Endothelial cell of umbilical vein (primary cell): ENCODE data around the gene MDM1. TPM values are rescaled to one million over a fixed set of nuclear protein-coding genes. Genes with fewer than 3 reads are reported as not detected.

ENCODE experiments used
- BruUV-seq: library from RNA; stranded (reverse); fragments of 400-500 nt; replicated peaks from 2 replicates; lab custom pipeline; 2021; lab: Mats Ljungman, UMichigan
- CTCF ChIA-PET: fragments of 300-600, 350-600 bp; sonication (Branson Sonifier 250); formaldehyde crosslinking; loops from one replicate; lab custom pipeline; 2021; ENCODE audit warnings: antibody characterized with exemption, inconsistent platforms; lab: Charles Lee
- POLR2A ChIA-PET: fragments of 300-600, 350-600 bp; sonication (Branson Sonifier 250); formaldehyde crosslinking; loops from one replicate; lab custom pipeline; 2021; ENCODE audit warnings: antibody characterized with exemption, inconsistent platforms; lab: Charles Lee
- DNase-seq: peaks from one replicate; pipeline ENCODE4 v3.0.0-alpha.2; 2011; ENCODE audit warnings: low read depth, low spot score
- FAIRE-seq: peaks from 2 replicates; lab custom pipeline; 2011; peaks lifted over from hg19 to GRCh38; lab: Jason Lieb, UNC
- H2AFZ ChIP-seq: 2 replicates; pipeline ENCODE4 v1.6.0; 2012; ENCODE audit warnings: low read depth, low read length, control low read depth, inconsistent platforms
- H3K27ac ChIP-seq: 2 replicates; pipeline ENCODE4 v1.5.1; 2011; ENCODE audit warnings: low read depth, mild to moderate bottlenecking, control low read depth, low read length, moderate library complexity; ENCODE audit not compliant: insufficient read depth
- H3K27me3 ChIP-seq, 2 experiments: 2 replicates each; pipeline versions ENCODE4 v1.6.0 to v1.6.1; 2011; ENCODE audit warnings: low read length in 2 of 2, mixed read lengths in 1 of 2; ENCODE audit not compliant: control insufficient read depth in 2 of 2, insufficient read depth in 2 of 2
- H3K36me3 ChIP-seq, 2 experiments: 2 replicates in 1 of 2; 3 replicates in 1 of 2; pipeline ENCODE4 v1.5.1; 2011; ENCODE audit warnings: low read length in 2 of 2, mild to moderate bottlenecking in 1 of 2, moderate library complexity in 1 of 2; ENCODE audit not compliant: control insufficient read depth in 2 of 2, insufficient read depth in 2 of 2; ENCODE audit errors: extremely low read depth in 1 of 2
- H3K4me1 ChIP-seq: 3 replicates; pipeline ENCODE4 v1.5.1; 2011; ENCODE audit warnings: mild to moderate bottlenecking, low read length; ENCODE audit not compliant: control insufficient read depth, insufficient read depth; ENCODE audit errors: extremely low read depth
- H3K4me2 ChIP-seq: 2 replicates; pipeline ENCODE4 v1.6.1; 2011; ENCODE audit warnings: low read length, control low read depth, mixed read lengths; ENCODE audit not compliant: insufficient read depth
- H3K4me3 ChIP-seq, 3 experiments: fragments of 200-600 bp in 1 of 3; sonication (generic), shearing (Covaris generic) in 1 of 3; replicated peaks in 1 of 3; 2 replicates each; pipeline ENCODE4 v1.5.1; 2011 to 2016; ENCODE audit warnings: control low read depth in 3 of 3, low read length in 3 of 3, mild to moderate bottlenecking in 2 of 3, inconsistent platforms in 1 of 3, low read depth in 1 of 3, moderate library complexity in 1 of 3; ENCODE audit not compliant: insufficient read depth in 1 of 3
- H3K79me2 ChIP-seq: 2 replicates; pipeline ENCODE4 v1.6.0; 2012; ENCODE audit warnings: low read length, inconsistent platforms; ENCODE audit not compliant: control insufficient read depth, insufficient read depth
- H3K9ac ChIP-seq: replicated peaks from 2 replicates; pipeline ENCODE3; 2011; ENCODE audit warnings: low read length, control low read depth; ENCODE audit not compliant: insufficient read depth; ENCODE audit errors: extremely low read depth
- H3K9me1 ChIP-seq: replicated peaks from 3 replicates; pipeline ENCODE4 v1.6.0; 2011; ENCODE audit warnings: mild to moderate bottlenecking, low read length; ENCODE audit not compliant: control insufficient read depth, insufficient read depth; ENCODE audit errors: extremely low read depth
- H3K9me3 ChIP-seq: replicated peaks from 2 replicates; pipeline ENCODE4 v1.5.1; 2012; ENCODE audit warnings: low read length, inconsistent platforms; ENCODE audit not compliant: control insufficient read depth, insufficient read depth
- H4K20me1 ChIP-seq: replicated peaks from 2 replicates; pipeline ENCODE3; 2011; ENCODE audit warnings: mild to moderate bottlenecking, low read length; ENCODE audit not compliant: control insufficient read depth, insufficient read depth; ENCODE audit errors: extremely low read depth
- CTCF ChIP-seq, 2 donors: IDR thresholded peaks; 1 replicate in 1 of 2; 2 replicates in 1 of 2; pipeline ENCODE4 v1.5.1; 2011; ENCODE audit warnings: low read length in 2 of 2, mild to moderate bottlenecking in 2 of 2, moderate library complexity in 2 of 2, control low read depth in 1 of 2, inconsistent platforms in 1 of 2, low read depth in 1 of 2; ENCODE audit not compliant: insufficient read depth in 1 of 2; ENCODE audit errors: extremely low read depth in 1 of 2
- EZH2 ChIP-seq: IDR thresholded peaks from 2 replicates; pipeline ENCODE4 v1.6.1; 2012; ENCODE audit warnings: borderline replicate concordance, low read depth, mild to moderate bottlenecking, moderate library complexity, low read length, inconsistent platforms; ENCODE audit not compliant: severe bottlenecking
- FOS ChIP-seq: IDR thresholded peaks from 2 replicates; pipeline ENCODE4 v1.6.1; 2011; ENCODE audit warnings: mild to moderate bottlenecking, low read length, moderate library complexity, borderline replicate concordance; ENCODE audit not compliant: insufficient read depth
- GATA2 ChIP-seq: IDR thresholded peaks from 2 replicates; pipeline ENCODE4 v1.7.0; 2011; ENCODE audit warnings: low read depth, mild to moderate bottlenecking, moderate library complexity, mixed read lengths, low read length; ENCODE audit not compliant: insufficient read length, insufficient read depth
- JUN ChIP-seq: IDR thresholded peaks from 2 replicates; pipeline ENCODE4 v1.6.1; 2011; ENCODE audit warnings: borderline replicate concordance, low read depth; ENCODE audit not compliant: insufficient read length, insufficient read depth
- MAX ChIP-seq: IDR thresholded peaks from 2 replicates; pipeline ENCODE4 v1.6.1; 2011; ENCODE audit not compliant: insufficient read depth, insufficient read length
- MYC ChIP-seq: IDR thresholded peaks from one replicate; pipeline ENCODE4 v1.6.1; 2011; ENCODE audit warnings: mild to moderate bottlenecking, low read depth, low read length
- POLR2A ChIP-seq: IDR thresholded peaks from 2 replicates; pipeline ENCODE4 v1.6.1; 2012; ENCODE audit warnings: low read depth, mild to moderate bottlenecking, control low read depth, low read length
- POLR2AphosphoS5 ChIP-seq: IDR thresholded peaks from 2 replicates; pipeline ENCODE4 v1.6.1; 2012; ENCODE audit warnings: low read depth, mild to moderate bottlenecking, control low read depth, low read length, moderate library complexity; ENCODE audit not compliant: insufficient read depth
- dilution Hi-C: fragments of 300-500 bp; cut with MboI; formaldehyde crosslinking; loops from one replicate; pipeline ENCODE4 v1.15.0; 2019; ENCODE audit warnings: low sequenced_read_pairs; ENCODE audit not compliant: extremely low pct_ligation_motif_present
- intact Hi-C: fragments of 100-400 bp; cut with micrococcal nuclease; formaldehyde crosslinking; loops from one replicate; pipeline ENCODE4 v1.10.0; 2022
- polyA plus RNA-seq, 4 experiments: library from polyadenylated mRNA; depleted of rRNA in 3 of 4; stranded (reverse) in 3 of 4; unstranded in 1 of 4; fragments of >200 nt; gene quantifications; 2 replicates each; pipeline versions ENCODE4 v1.2.1 to v1.2.3, GENCODE V29; 2011 to 2012; ENCODE audit warnings: missing spikeins in 1 of 4
- total RNA-seq: library from RNA; stranded (reverse); gene quantifications from 2 replicates; pipeline ENCODE4 v1.2.3, GENCODE V29; 2021

MDM1 gene
- total and polyA plus RNA-seq, 2 donors (not counting 3 experiments of a cell fraction or from before 2014, with no cell fraction given) = 4.3 to 12.5 TPM

GRCh38 chr12:68319988-68320623, 12.1 kb downstream of the MDM1 start:
- DNase-seq (no peak), FAIRE-seq (no peak)
- Histone ChIP-seq H3K4me1 (no peaks in the 10 kb centered on the region), H3K9ac (no peak overlapping the region), H3K9me1 (no peaks in the 10 kb centered on the region), H3K4me3 (no peak overlapping the region), H3K9me3 (no peaks in the 10 kb centered on the region), H4K20me1 (no peaks in the 10 kb centered on the region), H3K27ac (no peak overlapping the region), H2AFZ (no peak overlapping the region), H3K4me2 (no peak overlapping the region), H3K36me3 (no peaks in the 10 kb centered on the region), H3K27me3 (no peaks in the 10 kb centered on the region), H3K79me2 (no peaks in the 10 kb centered on the region)
- dilution Hi-C loops (no loop called here), intact Hi-C loops (no loop called here)
- CTCF ChIA-PET = interaction anchor here (1.2 to 4.7 kb wide), 6 partner anchors 10 to 279 kb away, joined by 3 to 33 read pairs (median 4); no protein-coding TSS in a partner anchor
- POLR2A ChIA-PET = no interaction called here
- no TSS peak for BruUV-seq
- no peak for TF ChIP-seq CTCF (IDR thresholded peaks at IDR 0.05; ENCODE audit: extremely low read depth in 1 of 2, insufficient read depth in 1 of 2, low read depth in 1 of 2, low read length in 2 of 2)
- no peak for TF ChIP-seq MAX
- no peak for TF ChIP-seq POLR2A
- no peak for TF ChIP-seq MYC
- TF ChIP-seq GATA2 = no peak
- TF ChIP-seq POLR2AphosphoS5 = no peak
- TF ChIP-seq JUN = no peak
- no peak for TF ChIP-seq FOS
- TF ChIP-seq EZH2 = no peak
